Measurements from ENCODE around the gene ARHGAP29.

GRCh38 chr1:94124538-94124937, 112.8 kb downstream of the ARHGAP29 start:
- TF ChIP-seq, protein P1, sequence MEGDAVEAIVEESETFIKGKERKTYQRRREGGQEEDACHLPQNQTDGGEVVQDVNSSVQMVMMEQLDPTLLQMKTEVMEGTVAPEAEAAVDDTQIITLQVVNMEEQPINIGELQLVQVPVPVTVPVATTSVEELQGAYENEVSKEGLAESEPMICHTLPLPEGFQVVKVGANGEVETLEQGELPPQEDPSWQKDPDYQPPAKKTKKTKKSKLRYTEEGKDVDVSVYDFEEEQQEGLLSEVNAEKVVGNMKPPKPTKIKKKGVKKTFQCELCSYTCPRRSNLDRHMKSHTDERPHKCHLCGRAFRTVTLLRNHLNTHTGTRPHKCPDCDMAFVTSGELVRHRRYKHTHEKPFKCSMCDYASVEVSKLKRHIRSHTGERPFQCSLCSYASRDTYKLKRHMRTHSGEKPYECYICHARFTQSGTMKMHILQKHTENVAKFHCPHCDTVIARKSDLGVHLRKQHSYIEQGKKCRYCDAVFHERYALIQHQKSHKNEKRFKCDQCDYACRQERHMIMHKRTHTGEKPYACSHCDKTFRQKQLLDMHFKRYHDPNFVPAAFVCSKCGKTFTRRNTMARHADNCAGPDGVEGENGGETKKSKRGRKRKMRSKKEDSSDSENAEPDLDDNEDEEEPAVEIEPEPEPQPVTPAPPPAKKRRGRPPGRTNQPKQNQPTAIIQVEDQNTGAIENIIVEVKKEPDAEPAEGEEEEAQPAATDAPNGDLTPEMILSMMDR (IDR thresholded peaks at IDR 0.05), result no peak
- TF ChIP-seq POLR2AphosphoS5 (IDR thresholded peaks at IDR 0.05) (no peak), POLR2A (IDR thresholded peaks at IDR 0.05) (no peak)
